ENCODE data around the gene SOST. TPM values are rescaled to one million over a fixed set of nuclear protein-coding genes. Genes with fewer than 3 reads are reported as not detected.

The SOST gene
- total RNA-seq, 1 experiment from 2014 or later, result not detected

DNA sequence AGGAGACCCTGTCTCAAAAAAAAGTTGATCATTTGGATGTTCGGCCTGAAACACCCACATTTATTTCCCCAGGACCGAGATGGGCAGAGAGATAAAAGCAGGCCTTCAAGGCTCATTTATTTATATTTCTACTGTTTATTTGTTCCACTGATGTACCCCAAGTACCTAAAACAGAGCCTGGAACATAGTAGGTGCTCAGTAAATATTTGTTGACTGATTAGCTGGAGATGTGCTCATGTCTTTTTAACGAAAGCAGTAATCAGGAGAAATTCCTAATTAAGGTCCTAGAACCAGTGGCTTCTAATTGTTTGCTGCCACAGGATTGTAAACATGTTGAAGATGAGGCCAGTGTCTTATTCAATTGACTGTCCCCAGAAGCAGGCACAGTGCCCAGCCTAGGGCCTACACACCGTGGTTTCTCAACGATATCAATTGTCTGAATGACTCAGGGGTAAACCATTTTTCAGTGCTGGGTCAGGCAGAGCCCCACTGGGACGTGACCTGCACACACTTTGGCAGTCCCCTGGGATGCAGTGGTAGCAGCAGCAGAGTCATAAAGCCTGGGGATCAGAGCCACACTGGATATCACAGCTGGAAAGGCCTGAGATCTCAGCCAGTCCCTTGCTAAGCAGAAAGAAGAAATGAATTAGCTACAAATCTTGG lies 34.8 kb downstream of the SOST start:
- CTCF ChIA-PET, result no interaction called here
- in situ Hi-C loops (cut with HindIII; ENCODE audit: low pct_unique_long_range_greater_than_20kb, low sequenced_read_pairs), result no loop called here
- Histone ChIP-seq H3K27me3 (ENCODE audit: control insufficient read depth, insufficient read depth, low read length) (no peaks in the 10 kb centered on the region), H3K36me3 (ENCODE audit: control insufficient read depth, insufficient read depth, low read length) (no peaks in the 10 kb centered on the region), H3K27ac (ENCODE audit: low read length) (no peak overlapping the region), H3K4me3 (ENCODE audit: low read depth in 2 of 2, low read length in 2 of 2) (no peak overlapping the region), H3K9me3 (ENCODE audit: control insufficient read depth, insufficient read depth, low read depth, low read length) (no peaks in the 10 kb centered on the region), H3K4me1 (ENCODE audit: control insufficient read depth, insufficient read depth, low read length) (0 out of 2 replicates have a peak, but pooled peaks cover 2% of the 10 kb centered on the region)
- TF ChIP-seq POLR2AphosphoS5 (IDR thresholded peaks at IDR 0.05; ENCODE audit: low read depth, low read length), result no peak
- no peak for TF ChIP-seq SIN3A (IDR thresholded peaks at IDR 0.05; ENCODE audit: borderline replicate concordance, insufficient read depth, low read depth, low read length)
- TF ChIP-seq, protein P1, sequence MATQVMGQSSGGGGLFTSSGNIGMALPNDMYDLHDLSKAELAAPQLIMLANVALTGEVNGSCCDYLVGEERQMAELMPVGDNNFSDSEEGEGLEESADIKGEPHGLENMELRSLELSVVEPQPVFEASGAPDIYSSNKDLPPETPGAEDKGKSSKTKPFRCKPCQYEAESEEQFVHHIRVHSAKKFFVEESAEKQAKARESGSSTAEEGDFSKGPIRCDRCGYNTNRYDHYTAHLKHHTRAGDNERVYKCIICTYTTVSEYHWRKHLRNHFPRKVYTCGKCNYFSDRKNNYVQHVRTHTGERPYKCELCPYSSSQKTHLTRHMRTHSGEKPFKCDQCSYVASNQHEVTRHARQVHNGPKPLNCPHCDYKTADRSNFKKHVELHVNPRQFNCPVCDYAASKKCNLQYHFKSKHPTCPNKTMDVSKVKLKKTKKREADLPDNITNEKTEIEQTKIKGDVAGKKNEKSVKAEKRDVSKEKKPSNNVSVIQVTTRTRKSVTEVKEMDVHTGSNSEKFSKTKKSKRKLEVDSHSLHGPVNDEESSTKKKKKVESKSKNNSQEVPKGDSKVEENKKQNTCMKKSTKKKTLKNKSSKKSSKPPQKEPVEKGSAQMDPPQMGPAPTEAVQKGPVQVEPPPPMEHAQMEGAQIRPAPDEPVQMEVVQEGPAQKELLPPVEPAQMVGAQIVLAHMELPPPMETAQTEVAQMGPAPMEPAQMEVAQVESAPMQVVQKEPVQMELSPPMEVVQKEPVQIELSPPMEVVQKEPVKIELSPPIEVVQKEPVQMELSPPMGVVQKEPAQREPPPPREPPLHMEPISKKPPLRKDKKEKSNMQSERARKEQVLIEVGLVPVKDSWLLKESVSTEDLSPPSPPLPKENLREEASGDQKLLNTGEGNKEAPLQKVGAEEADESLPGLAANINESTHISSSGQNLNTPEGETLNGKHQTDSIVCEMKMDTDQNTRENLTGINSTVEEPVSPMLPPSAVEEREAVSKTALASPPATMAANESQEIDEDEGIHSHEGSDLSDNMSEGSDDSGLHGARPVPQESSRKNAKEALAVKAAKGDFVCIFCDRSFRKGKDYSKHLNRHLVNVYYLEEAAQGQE (IDR thresholded peaks at IDR 0.05; ENCODE audit: insufficient read depth in 1 of 2, low read depth in 2 of 2, low read length in 1 of 2), result no peak
- TF ChIP-seq, protein P2, sequence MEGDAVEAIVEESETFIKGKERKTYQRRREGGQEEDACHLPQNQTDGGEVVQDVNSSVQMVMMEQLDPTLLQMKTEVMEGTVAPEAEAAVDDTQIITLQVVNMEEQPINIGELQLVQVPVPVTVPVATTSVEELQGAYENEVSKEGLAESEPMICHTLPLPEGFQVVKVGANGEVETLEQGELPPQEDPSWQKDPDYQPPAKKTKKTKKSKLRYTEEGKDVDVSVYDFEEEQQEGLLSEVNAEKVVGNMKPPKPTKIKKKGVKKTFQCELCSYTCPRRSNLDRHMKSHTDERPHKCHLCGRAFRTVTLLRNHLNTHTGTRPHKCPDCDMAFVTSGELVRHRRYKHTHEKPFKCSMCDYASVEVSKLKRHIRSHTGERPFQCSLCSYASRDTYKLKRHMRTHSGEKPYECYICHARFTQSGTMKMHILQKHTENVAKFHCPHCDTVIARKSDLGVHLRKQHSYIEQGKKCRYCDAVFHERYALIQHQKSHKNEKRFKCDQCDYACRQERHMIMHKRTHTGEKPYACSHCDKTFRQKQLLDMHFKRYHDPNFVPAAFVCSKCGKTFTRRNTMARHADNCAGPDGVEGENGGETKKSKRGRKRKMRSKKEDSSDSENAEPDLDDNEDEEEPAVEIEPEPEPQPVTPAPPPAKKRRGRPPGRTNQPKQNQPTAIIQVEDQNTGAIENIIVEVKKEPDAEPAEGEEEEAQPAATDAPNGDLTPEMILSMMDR (IDR thresholded peaks at IDR 0.05), result no peak
- no peak for TF ChIP-seq TCF7L2 (IDR thresholded peaks at IDR 0.05; ENCODE audit: low read depth, low read length)
- intact Hi-C loops (cut with micrococcal nuclease; ENCODE audit: unreplicated experiment), result no loop called here
- POLR2A ChIA-PET, result interaction anchor here (0.7 kb wide), 1 partner anchor 145 kb away, joined by 3 read pairs; no protein-coding TSS in a partner anchor
- BruUV-seq (replicated peaks), result no TSS peak
- DNase-seq (ENCODE audit: low read depth, low spot score) (no peak), ATAC-seq (0 out of 2 replicates have a peak, but pooled peaks have one; percentile 47)

DNA sequence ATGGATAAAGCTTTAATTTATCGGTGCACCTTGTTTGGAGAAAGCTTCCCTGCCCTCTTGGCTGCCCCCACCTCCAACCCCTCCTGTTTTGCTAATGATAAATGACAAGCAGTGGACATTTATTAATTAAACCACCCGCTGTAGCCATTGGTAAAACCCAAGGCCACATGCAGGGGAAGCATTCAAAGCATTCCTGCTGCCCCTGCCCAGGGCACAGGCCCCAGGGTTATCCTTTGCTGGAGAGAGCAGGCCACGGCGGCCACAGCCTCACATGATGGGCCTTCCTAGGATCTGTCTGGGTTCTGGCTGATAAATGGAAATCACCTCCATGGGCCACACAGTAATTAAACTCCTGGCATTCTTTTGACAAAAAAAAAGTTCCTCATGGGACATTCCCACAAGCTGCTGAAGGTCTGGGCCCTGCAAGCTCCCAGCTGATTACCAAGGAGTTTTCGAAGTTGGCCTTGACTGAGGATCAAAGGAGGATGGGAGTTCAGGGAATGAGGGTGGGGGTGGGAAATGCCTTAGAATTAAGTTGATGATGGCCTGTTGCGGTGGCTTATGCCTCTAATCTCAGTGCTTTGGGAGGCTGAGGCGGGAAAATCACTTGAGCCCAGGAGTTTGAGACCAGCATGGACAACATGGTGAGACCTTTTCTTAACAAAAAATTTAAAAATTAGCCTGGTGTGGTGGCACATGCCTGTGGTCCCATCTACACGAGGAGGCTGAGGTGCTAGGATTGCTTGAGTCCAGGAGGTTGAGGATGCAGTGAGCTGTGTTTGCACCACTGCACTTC lies 35.5 kb downstream of the SOST start:
- ChIA-PET CTCF (no interaction called here), POLR2A (interaction anchor here (0.7 kb wide), 1 partner anchor 144 kb away, joined by 3 read pairs; no protein-coding TSS in a partner anchor)
- Histone ChIP-seq H3K27me3 (ENCODE audit: control insufficient read depth, insufficient read depth, low read length) (no peaks in the 10 kb centered on the region), H3K4me3 (ENCODE audit: low read depth in 2 of 2, low read length in 2 of 2) (no peak overlapping the region), H3K9me3 (ENCODE audit: control insufficient read depth, insufficient read depth, low read depth, low read length) (no peaks in the 10 kb centered on the region), H3K36me3 (ENCODE audit: control insufficient read depth, insufficient read depth, low read length) (no peaks in the 10 kb centered on the region), H3K27ac (ENCODE audit: low read length) (no peak overlapping the region), H3K4me1 (ENCODE audit: control insufficient read depth, insufficient read depth, low read length) (0 out of 2 replicates have a peak, but pooled peaks cover 2% of the 10 kb centered on the region)
- no peak for DNase-seq (ENCODE audit: low read depth, low spot score)
- intact Hi-C loops (cut with micrococcal nuclease; ENCODE audit: unreplicated experiment), result no loop called here
- TF ChIP-seq POLR2AphosphoS5 (IDR thresholded peaks at IDR 0.05; ENCODE audit: low read depth, low read length) (no peak), TCF7L2 (IDR thresholded peaks at IDR 0.05; ENCODE audit: low read depth, low read length) (no peak), SIN3A (IDR thresholded peaks at IDR 0.05; ENCODE audit: borderline replicate concordance, insufficient read depth, low read depth, low read length) (no peak)
- TF ChIP-seq, protein P2 (IDR thresholded peaks at IDR 0.05), result no peak
- TF ChIP-seq, protein P1 (IDR thresholded peaks at IDR 0.05; ENCODE audit: insufficient read depth in 1 of 2, low read depth in 2 of 2, low read length in 1 of 2), result no peak
- BruUV-seq (replicated peaks), result no TSS peak
- ATAC-seq, result no peak
- in situ Hi-C loops (cut with HindIII; ENCODE audit: low pct_unique_long_range_greater_than_20kb, low sequenced_read_pairs), result no loop called here
